Activated CD8-positive, alpha-beta memory T cell treated with anti-CD3 and anti-CD28 coated beads, Interleukin-2, amount 10 ng/mL, durations not matched to agents 7 days and 5 days (primary cell): ENCODE results near the gene KLK1. TPM values are rescaled to one million over a fixed set of nuclear protein-coding genes. Genes with fewer than 3 reads are reported as not detected.
"Not testable (repeated sequence)": the region's sequence is repeated elsewhere in the genome, so short reads cannot be mapped to it uniquely, and the experiment has no call there.

Experiments used
- ATAC-seq: fragments of 150-1000 bp; cut with Tn5 transposase; one replicate; pipeline ENCODE4 v1.10.0; 2021; ENCODE audit warnings: moderate library complexity
- CTCF ChIA-PET: fragments of 350-600 bp; sonication (Branson Sonifier 250); formaldehyde crosslinking; loops from one replicate; lab custom pipeline; 2021; ENCODE audit warnings: antibody characterized with exemption; lab: Charles Lee
- DNase-seq: peaks from one replicate; pipeline ENCODE4 v3.0.0-alpha.2; 2020
- H3K27ac Mint-ChIP-seq: one replicate; pipeline ENCODE4 v1.8.0; 2021; ENCODE audit warnings: mild to moderate bottlenecking, mixed read lengths
- H3K27me3 Mint-ChIP-seq: one replicate; pipeline ENCODE4 v1.8.0; 2021; ENCODE audit warnings: mixed read lengths
- H3K36me3 Mint-ChIP-seq: one replicate; pipeline ENCODE4 v1.8.0; 2021; ENCODE audit warnings: mild to moderate bottlenecking, mixed read lengths
- H3K4me1 Mint-ChIP-seq: one replicate; pipeline ENCODE4 v1.8.0; 2021; ENCODE audit warnings: mixed read lengths
- H3K4me3 Mint-ChIP-seq: one replicate; pipeline ENCODE4 v1.8.0; 2021; ENCODE audit warnings: mild to moderate bottlenecking, moderate library complexity, mixed read lengths
- H3K9me3 Mint-ChIP-seq: one replicate; pipeline ENCODE4 v1.8.0; 2022; ENCODE audit warnings: low read depth, mixed read lengths
- total RNA-seq, 2 experiments: library from RNA; stranded (reverse); gene quantifications; one replicate each; pipeline ENCODE4 v1.2.3, GENCODE V29; 2021

KLK1 gene
- total RNA-seq, 2 experiments from 2014 or later, result 3.0 to 3.2 TPM

DNA sequence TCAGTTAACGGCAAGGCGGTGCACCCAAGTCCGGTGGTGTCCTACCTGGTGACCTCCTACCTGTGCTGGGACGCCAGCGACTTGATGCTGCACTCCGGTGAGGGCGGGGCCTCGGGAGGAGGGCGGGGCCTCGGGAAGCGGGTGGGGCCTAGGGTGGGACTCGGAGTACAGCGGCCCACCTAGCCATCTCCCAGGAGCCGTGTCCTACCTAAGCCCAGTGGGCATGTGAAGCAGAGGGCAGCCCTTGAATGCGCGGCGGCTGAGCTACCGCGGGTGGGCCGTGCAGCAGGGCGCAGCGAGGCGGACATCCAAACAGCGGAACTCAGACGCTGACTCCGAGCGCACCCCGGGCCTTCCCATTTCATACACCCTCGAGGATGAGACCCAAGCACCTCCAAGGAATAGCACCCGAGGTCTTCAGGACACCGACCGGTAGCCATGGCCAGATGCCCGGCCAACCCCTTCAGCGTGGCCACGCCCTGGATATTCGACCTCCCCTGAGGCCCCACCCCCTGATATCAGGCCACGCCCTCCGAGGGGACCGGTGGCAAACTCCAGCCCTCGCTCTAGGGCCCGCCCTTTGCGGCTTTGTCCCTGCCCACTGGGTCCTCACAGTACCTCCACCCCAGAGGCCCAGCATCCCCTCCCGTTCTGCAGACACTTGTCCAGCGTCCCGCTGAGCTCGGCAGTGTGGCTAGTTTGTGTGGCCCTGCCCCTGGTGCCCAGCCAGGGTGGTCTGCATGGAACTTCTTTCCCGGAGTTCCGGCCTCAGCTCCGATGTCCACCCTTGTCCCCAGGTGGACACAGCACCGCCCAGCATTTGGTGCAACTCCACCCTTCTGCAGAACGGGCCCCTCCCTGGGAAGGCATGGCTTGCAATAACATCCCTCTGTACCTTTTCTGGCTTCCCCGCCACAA is 5.4 kb downstream of the KLK1 start:
- H3K36me3 Mint-ChIP-seq, result no peaks in the 10 kb centered on the region
- no peaks in the 10 kb centered on the region for H3K9me3 Mint-ChIP-seq
- DNase-seq (peak; percentile 84), ATAC-seq (peak; percentile 77)
- H3K4me3 Mint-ChIP-seq, result peak overlapping the region; percentile 76
- peak overlapping the region; percentile 84 for H3K27ac Mint-ChIP-seq
- peaks cover 41% of the 10 kb centered on the region for H3K4me1 Mint-ChIP-seq
- peaks cover 42% of the 10 kb centered on the region for H3K27me3 Mint-ChIP-seq
- CTCF ChIA-PET, result interaction anchor here (1.6 kb wide), 1 partner anchor 104 kb away, joined by 4 read pairs; no protein-coding TSS in a partner anchor

- no peak for ATAC-seq
- Mint-ChIP-seq H3K27me3 (peaks cover 26% of the 10 kb centered on the region), H3K9me3 (no peaks in the 10 kb centered on the region), H3K4me1 (peaks cover 35% of the 10 kb centered on the region), H3K4me3 (no peak overlapping the region), H3K27ac (no peak overlapping the region), H3K36me3 (no peaks in the 10 kb centered on the region)
- no peak for DNase-seq
- CTCF ChIA-PET, result interaction anchor here (0.5 to 1.3 kb wide), 2 partner anchors 32 to 472 kb away, joined by 3 read pairs; no protein-coding TSS in a partner anchor
Observed at GRCh38 chr19:50815439-50815838, 8.1 kb downstream of the KLK1 start.

- peaks cover under 1% of the 10 kb centered on the region for H3K9me3 Mint-ChIP-seq
- no peaks in the 10 kb centered on the region for H3K36me3 Mint-ChIP-seq
- peaks cover 20% of the 10 kb centered on the region for H3K27me3 Mint-ChIP-seq
- no peak overlapping the region for H3K27ac Mint-ChIP-seq
- peaks cover 32% of the 10 kb centered on the region for H3K4me1 Mint-ChIP-seq
- no peak for DNase-seq
- H3K4me3 Mint-ChIP-seq, result no peak overlapping the region
- CTCF ChIA-PET, result interaction anchor here (1.3 kb wide), 1 partner anchor 31 kb away, joined by 3 read pairs; no protein-coding TSS in a partner anchor
- no peak for ATAC-seq
Observed at GRCh38 chr19:50814883-50815282, 8.7 kb downstream of the KLK1 start.

DNA sequence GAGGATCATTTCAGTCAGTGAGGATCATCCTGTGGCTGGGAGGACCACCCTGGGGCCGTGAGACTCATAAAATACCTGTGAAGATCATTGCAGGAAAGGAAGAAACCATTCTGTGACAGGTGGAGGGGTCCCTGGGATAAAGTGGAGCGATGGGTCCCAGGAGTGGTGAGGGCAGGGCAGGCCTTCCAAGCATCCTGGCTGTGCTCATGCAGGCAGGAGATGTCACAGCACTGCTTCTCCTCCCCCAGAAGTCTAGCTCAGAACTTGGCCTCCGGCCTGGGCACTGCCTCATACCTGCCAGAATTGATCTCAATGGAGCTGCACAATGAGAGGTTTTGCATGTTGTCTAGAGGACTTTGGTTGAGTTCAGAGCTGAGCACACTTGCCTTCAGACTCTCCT is 11.1 kb downstream of the KLK1 start:
- H3K36me3 Mint-ChIP-seq, result no peaks in the 10 kb centered on the region

GRCh38 chr19:50811622-50812238 is 11.9 kb downstream of the KLK1 start:
- H3K4me3 Mint-ChIP-seq, ATAC-seq, H3K36me3 Mint-ChIP-seq, CTCF ChIA-PET, H3K27me3 Mint-ChIP-seq, H3K9me3 Mint-ChIP-seq, H3K27ac Mint-ChIP-seq, DNase-seq: not testable (repeated sequence)
- peaks cover 11% of the 10 kb centered on the region for H3K4me1 Mint-ChIP-seq

More for the DNA sequence above, 11.1 kb downstream of the KLK1 start:
- Mint-ChIP-seq H3K9me3 (peaks cover 2% of the 10 kb centered on the region), H3K4me1 (peaks cover 18% of the 10 kb centered on the region), H3K4me3 (no peak overlapping the region), H3K27me3 (peaks cover 6% of the 10 kb centered on the region), H3K27ac (no peak overlapping the region)
- CTCF ChIA-PET, result no interaction called here
- ATAC-seq (no peak), DNase-seq (no peak)

DNA sequence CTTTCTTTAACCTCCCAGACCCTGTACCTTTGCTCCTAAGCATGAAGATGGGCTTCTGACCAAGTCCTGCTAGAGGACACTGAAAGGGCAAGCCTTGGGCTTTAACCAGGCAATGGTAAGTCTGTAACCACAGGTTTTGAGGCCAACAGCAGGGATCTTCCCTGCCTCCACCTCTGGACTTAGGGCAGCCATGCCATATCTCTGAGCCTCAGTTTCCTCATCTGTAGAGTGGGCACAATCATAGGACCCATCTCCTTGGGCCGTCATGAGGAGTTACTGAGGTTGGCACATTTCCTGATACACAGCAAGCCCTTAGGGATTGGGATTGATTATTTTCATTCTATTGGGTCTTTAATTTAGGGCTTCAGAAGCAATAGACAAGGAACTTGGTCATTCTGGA is 14.7 kb downstream of the KLK1 start:
- peaks cover 2% of the 10 kb centered on the region for H3K9me3 Mint-ChIP-seq
- CTCF ChIA-PET, result interaction anchor here (0.6 kb wide), 1 partner anchor 16 kb away, joined by 3 read pairs; no protein-coding TSS in a partner anchor
- ATAC-seq (no peak), DNase-seq (no peak)
- H3K4me1 Mint-ChIP-seq, result peaks cover 14% of the 10 kb centered on the region
- H3K27me3 Mint-ChIP-seq, result peaks cover 4% of the 10 kb centered on the region
- no peak overlapping the region for H3K27ac Mint-ChIP-seq
- H3K36me3 Mint-ChIP-seq, result peaks cover 3% of the 10 kb centered on the region
- H3K4me3 Mint-ChIP-seq, result no peak overlapping the region

GRCh38 chr19:50804420-50805272 is 18.9 kb downstream of the KLK1 start:
- Mint-ChIP-seq H3K4me1 (peaks cover 34% of the 10 kb centered on the region), H3K36me3 (peaks cover 34% of the 10 kb centered on the region), H3K4me3 (peak overlapping the region; percentile 95), H3K9me3 (no peaks in the 10 kb centered on the region), H3K27ac (peak overlapping the region; percentile 99), H3K27me3 (no peaks in the 10 kb centered on the region)
- peak; percentile 99 for DNase-seq
- peak; percentile 98 for ATAC-seq
- CTCF ChIA-PET, result interaction anchor here (1.0 to 1.5 kb wide), 3 partner anchors 80 to 447 kb away, joined by 3 to 4 read pairs (median 3); no protein-coding TSS in a partner anchor

DNA sequence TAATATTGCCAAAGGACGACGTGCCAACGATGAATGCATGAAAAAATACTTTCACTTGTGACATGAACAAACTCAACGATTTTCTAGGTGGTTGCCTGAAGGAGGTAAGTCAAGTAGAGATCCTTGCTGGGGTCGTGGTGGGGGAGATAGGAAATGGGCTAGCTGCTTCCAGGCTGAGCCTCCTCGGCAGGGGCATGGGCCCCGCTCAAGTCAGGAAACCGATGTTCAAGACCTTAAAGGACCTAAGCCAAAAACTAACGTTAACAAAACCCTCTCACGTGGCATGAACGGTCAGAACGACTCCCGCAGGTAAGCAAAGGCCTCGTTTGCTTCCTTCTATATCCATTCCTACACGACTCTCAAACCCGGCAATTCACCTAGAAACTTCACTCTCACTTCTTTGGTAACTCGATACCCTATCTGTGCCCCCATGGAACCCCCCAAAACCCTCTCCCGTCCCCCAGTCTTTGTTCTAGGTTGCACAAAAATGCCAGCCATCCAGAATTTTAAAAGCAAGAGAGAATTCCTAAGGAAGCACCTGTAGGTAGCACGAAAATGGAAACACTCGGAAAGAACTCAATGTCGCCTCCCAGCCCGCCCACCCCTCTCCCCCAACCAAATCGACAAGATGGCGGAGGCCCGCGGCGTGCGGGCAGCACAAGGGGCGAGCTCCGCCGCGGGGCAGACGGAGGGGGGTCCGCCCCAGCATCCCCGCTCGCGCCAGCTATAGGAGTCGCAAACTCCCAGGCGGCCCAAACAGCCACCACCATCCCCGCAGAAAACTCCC is 19.8 kb downstream of the KLK1 start:
- H3K4me1 Mint-ChIP-seq, result peaks cover 34% of the 10 kb centered on the region
- peaks cover 36% of the 10 kb centered on the region for H3K36me3 Mint-ChIP-seq
- ATAC-seq (no peak), DNase-seq (no peak)
- CTCF ChIA-PET, result interaction anchor here (1.5 kb wide), 1 partner anchor 118 kb away, joined by 4 read pairs; no protein-coding TSS in a partner anchor
- H3K27me3 Mint-ChIP-seq, result no peaks in the 10 kb centered on the region
- H3K9me3 Mint-ChIP-seq, result no peaks in the 10 kb centered on the region
- H3K4me3 Mint-ChIP-seq, result peak overlapping the region; percentile 95
- H3K27ac Mint-ChIP-seq, result peak overlapping the region; percentile 99

- no peak overlapping the region for H3K4me3 Mint-ChIP-seq
- H3K27ac Mint-ChIP-seq, result peak overlapping the region; percentile 0
- CTCF ChIA-PET, result interaction anchor here (0.9 to 1.1 kb wide), 2 partner anchors 17 to 245 kb away, joined by 3 read pairs; no protein-coding TSS in a partner anchor
- ATAC-seq (no peak), DNase-seq (no peak)
- H3K4me1 Mint-ChIP-seq, result peaks cover 36% of the 10 kb centered on the region
- H3K9me3 Mint-ChIP-seq, result no peaks in the 10 kb centered on the region
- peaks cover 47% of the 10 kb centered on the region for H3K36me3 Mint-ChIP-seq
- H3K27me3 Mint-ChIP-seq, result no peaks in the 10 kb centered on the region
Observed at GRCh38 chr19:50801107-50801506, 22.5 kb downstream of the KLK1 start.

GRCh38 chr19:50799547-50799851 is 24.1 kb downstream of the KLK1 start:
- no peak overlapping the region for H3K4me3 Mint-ChIP-seq
- no peak overlapping the region for H3K27ac Mint-ChIP-seq
- peaks cover 28% of the 10 kb centered on the region for H3K4me1 Mint-ChIP-seq
- H3K27me3 Mint-ChIP-seq, result no peaks in the 10 kb centered on the region
- no peak for ATAC-seq
- CTCF ChIA-PET, result no interaction called here
- no peak for DNase-seq
- H3K36me3 Mint-ChIP-seq, result peaks cover 50% of the 10 kb centered on the region
- no peaks in the 10 kb centered on the region for H3K9me3 Mint-ChIP-seq

GRCh38 chr19:50798659-50799546 is 24.7 kb downstream of the KLK1 start:
- DNase-seq, result no peak
- H3K27me3 Mint-ChIP-seq, result no peaks in the 10 kb centered on the region
- ATAC-seq, result no peak
- CTCF ChIA-PET, result no interaction called here
- H3K4me1 Mint-ChIP-seq, result peaks cover 30% of the 10 kb centered on the region
- peaks cover 47% of the 10 kb centered on the region for H3K36me3 Mint-ChIP-seq
- no peaks in the 10 kb centered on the region for H3K9me3 Mint-ChIP-seq
- no peak overlapping the region for H3K4me3 Mint-ChIP-seq
- H3K27ac Mint-ChIP-seq, result no peak overlapping the region
